Activated T-cell treated with anti-CD3 and anti-CD28 coated beads, Interleukin-2, amount 50 U/mL, for 48 hours (primary cell): ENCODE measurements around the gene SUSD6.

Experiments used
- DNase-seq, 2 experiments: peaks; one replicate each; pipeline ENCODE4 v3.0.0-alpha.2; 2020

The SUSD6 gene

GRCh38 chr14:69696633-69697557 lies 85.5 kb downstream of the SUSD6 start:
- peak in 1 of 2 experiments; percentile 38 for DNase-seq

- no peak for DNase-seq
Measured at GRCh38 chr14:69698572-69698971, 87.2 kb downstream of the SUSD6 start.

GRCh38 chr14:69699243-69699642 lies 87.8 kb downstream of the SUSD6 start:
- DNase-seq, result peak; percentile 58 to 60

GRCh38 chr14:69699748-69700303 lies 88.4 kb downstream of the SUSD6 start:
- DNase-seq, result no peak

GRCh38 chr14:69700575-69700974 lies 89.2 kb downstream of the SUSD6 start:
- no peak for DNase-seq

GRCh38 chr14:69701291-69701690 lies 89.9 kb downstream of the SUSD6 start:
- no peak for DNase-seq

- no peak for DNase-seq
Measured at GRCh38 chr14:69701857-69702256, 90.5 kb downstream of the SUSD6 start.

GRCh38 chr14:69703047-69704039 lies 91.9 kb downstream of the SUSD6 start:
- no peak for DNase-seq

- DNase-seq, result no peak
Measured at GRCh38 chr14:69704319-69704718, 92.9 kb downstream of the SUSD6 start.

- DNase-seq, result no peak
Measured at GRCh38 chr14:69705706-69706105, 94.3 kb downstream of the SUSD6 start.

- DNase-seq, result no peak
Measured at GRCh38 chr14:69708049-69708448, 96.7 kb downstream of the SUSD6 start.

GRCh38 chr14:69708586-69709560 lies 97.5 kb downstream of the SUSD6 start:
- peak in 1 of 2 experiments; percentile 58 for DNase-seq

- no peak for DNase-seq
Measured at GRCh38 chr14:69710378-69710777, 99.0 kb downstream of the SUSD6 start.

- no peak for DNase-seq
Measured at GRCh38 chr14:69711065-69711464, 99.7 kb downstream of the SUSD6 start.

- DNase-seq, result no peak
Measured at GRCh38 chr14:69711477-69711876, 100.1 kb downstream of the SUSD6 start.

GRCh38 chr14:69711881-69712560 lies 100.6 kb downstream of the SUSD6 start:
- no peak for DNase-seq

GRCh38 chr14:69712599-69713088 lies 101.2 kb downstream of the SUSD6 start:
- DNase-seq, result no peak

- no peak for DNase-seq
Measured at GRCh38 chr14:69713209-69713781, 101.9 kb downstream of the SUSD6 start.

GRCh38 chr14:69713993-69714679 lies 102.7 kb downstream of the SUSD6 start:
- no peak for DNase-seq
